HepG2 (cell line): ENCODE measurements around the gene CSNK2B. TPM values are rescaled to one million over a fixed set of nuclear protein-coding genes. Genes with fewer than 3 reads are reported as not detected.

Experiments
- DMAP1 ChIP-seq: IDR thresholded peaks from 2 replicates; pipeline ENCODE4 v1.6.1; 2016
- ELF3 ChIP-seq: IDR thresholded peaks from 2 replicates; pipeline ENCODE4 v1.6.1; 2016; ENCODE audit warnings: missing genetic modification reagents, missing compliant biosample characterization
- ELF4 ChIP-seq: sonication (generic); formaldehyde crosslinking; IDR thresholded peaks from 2 replicates; pipeline ENCODE4 v1.5.0; 2020; ENCODE audit warnings: missing genetic modification reagents, mild to moderate bottlenecking, moderate library complexity, borderline replicate concordance
- ETV5 ChIP-seq: IDR thresholded peaks from 2 replicates; pipeline ENCODE4 v1.6.1; 2018; ENCODE audit warnings: missing biosample characterization, missing genetic modification reagents, inconsistent platforms, borderline replicate concordance
- HHEX ChIP-seq: IDR thresholded peaks from 2 replicates; pipeline ENCODE4 v1.6.1; 2016; ENCODE audit warnings: control low read depth
- MBNL3 ChIP-seq: fragments of 250-450 bp; sonication (Bioruptor Pico); conservative IDR thresholded peaks from 2 replicates; pipeline ENCODE4 v1.8.0; 2022; ENCODE audit warnings: mild to moderate bottlenecking, inconsistent platforms
- MYNN ChIP-seq: sonication (generic); formaldehyde crosslinking; IDR thresholded peaks from 2 replicates; pipeline ENCODE4 v1.4.0; 2020; ENCODE audit warnings: mild to moderate bottlenecking, low read depth, missing genetic modification reagents
- NBN ChIP-seq: fragments of 450-650 bp; conservative IDR thresholded peaks from 2 replicates; pipeline ENCODE4 v1.6.1; 2017
- NFATC3 ChIP-seq: sonication (generic); formaldehyde crosslinking; IDR thresholded peaks from 2 replicates; pipeline ENCODE4 v1.5.1; 2020; ENCODE audit warnings: mild to moderate bottlenecking, missing genetic modification reagents
- NR0B2 ChIP-seq: sonication (generic); formaldehyde crosslinking; IDR thresholded peaks from 2 replicates; pipeline ENCODE4 v1.4.0; 2020; ENCODE audit warnings: mild to moderate bottlenecking, missing genetic modification reagents
- RBM39 ChIP-seq: fragments of 200-400 bp; formaldehyde crosslinking; IDR thresholded peaks from one replicate; pipeline ENCODE4 v1.6.1; 2018; ENCODE audit warnings: antibody characterized with exemption, mild to moderate bottlenecking, low read depth, low read length; ENCODE audit not compliant: poor library complexity, severe bottlenecking
- RFX3 ChIP-seq: IDR thresholded peaks from 2 replicates; pipeline ENCODE4 v1.6.1; 2016; ENCODE audit warnings: missing biosample characterization, missing genetic modification reagents
- RXRA ChIP-seq: sonication (generic); formaldehyde crosslinking; IDR thresholded peaks from 2 replicates; pipeline ENCODE4 v1.5.1; 2020; ENCODE audit warnings: missing genetic modification reagents
- SP5 ChIP-seq: IDR thresholded peaks from 2 replicates; pipeline ENCODE4 v1.6.1; 2016; ENCODE audit warnings: low read depth, borderline replicate concordance
- TBX2 ChIP-seq: sonication (generic); formaldehyde crosslinking; IDR thresholded peaks from 2 replicates; pipeline ENCODE4 v1.5.0; 2020; ENCODE audit warnings: missing genetic modification reagents, mild to moderate bottlenecking, borderline replicate concordance
- TCF12 ChIP-seq, 2 experiments: fragments of 450-650 bp in 1 of 2; sonication (generic) in 1 of 2; formaldehyde crosslinking in 1 of 2; IDR thresholded peaks; 2 replicates each; pipeline versions ENCODE4 v1.6.1 to v1.8.0; 2017 to 2022; ENCODE audit warnings: antibody characterized with exemption in 1 of 2, mild to moderate bottlenecking in 1 of 2, missing genetic modification reagents in 1 of 2, moderate library complexity in 1 of 2
- ZBTB8A ChIP-seq: sonication (generic); formaldehyde crosslinking; IDR thresholded peaks from 2 replicates; pipeline ENCODE4 v1.4.0; 2020; ENCODE audit warnings: mild to moderate bottlenecking, low read depth, missing genetic modification reagents, borderline replicate concordance
- ZNF160 ChIP-seq: sonication (generic); formaldehyde crosslinking; IDR thresholded peaks from 2 replicates; pipeline ENCODE4 v1.8.0; 2022; ENCODE audit warnings: mild to moderate bottlenecking, inconsistent platforms, missing genetic modification reagents
- ZNF326 ChIP-seq: sonication (generic); formaldehyde crosslinking; IDR thresholded peaks from 2 replicates; pipeline ENCODE4 v1.4.0; 2020; ENCODE audit warnings: missing genetic modification reagents, borderline replicate concordance
- ZNF546 ChIP-seq: sonication (generic); formaldehyde crosslinking; conservative IDR thresholded peaks from 2 replicates; pipeline ENCODE4 v1.8.1; 2023; ENCODE audit warnings: mild to moderate bottlenecking, missing genetic modification reagents
- ZNF614 ChIP-seq: IDR thresholded peaks from 2 replicates; pipeline ENCODE4 v1.6.1; 2018; ENCODE audit warnings: missing biosample characterization, missing genetic modification reagents, inconsistent platforms, borderline replicate concordance
- polyA plus RNA-seq, 8 experiments: library from polyadenylated mRNA; depleted of rRNA in 3 of 8; stranded (reverse) in 7 of 8; unstranded in 1 of 8; fragments of >200 nt; fragmentation: Illumina TruSeq in 4 of 8; extraction: Trizol in 4 of 8; gene quantifications; 2 replicates each; pipeline versions ENCODE4 v1.2.1 to v1.2.3, GENCODE V29; 2011 to 2016; ENCODE audit warnings: low read depth in 4 of 8, missing spikeins in 1 of 8, mixed read lengths in 1 of 8; ENCODE audit not compliant: insufficient read depth in 1 of 8
- total RNA-seq, 5 experiments: library from RNA; depleted of rRNA; stranded (reverse); fragments of >200 nt; fragmentation: Illumina TruSeq; extraction: Trizol; gene quantifications; 2 replicates each; pipeline ENCODE4 v1.2.3, GENCODE V29; 2016; ENCODE audit warnings: low read depth in 1 of 5
- TF ChIP-seq, protein P1 (sequence below), 2 experiments: sonication (generic) in 1 of 2; formaldehyde crosslinking in 1 of 2; IDR thresholded peaks; 2 replicates each; pipeline versions ENCODE4 v1.4.0 to v1.6.1; 2016 to 2020; ENCODE audit warnings: borderline replicate concordance in 1 of 2, low read depth in 1 of 2, mild to moderate bottlenecking in 1 of 2, missing genetic modification reagents in 1 of 2

Gene CSNK2B
- total and polyA plus RNA-seq, 2 of the 13 experiments (the other 11 are each of a cell fraction or from before 2014, with no cell fraction given): 111 to 296 TPM

- TF ChIP-seq NFATC3 (CRISPR knock-in tag) (no peak), RFX3 (CRISPR knock-in tag) (no peak), ZBTB8A (CRISPR knock-in tag) (no peak), TCF12 (IDR thresholded peaks at IDR 0.05) (no peak), TCF12 (CRISPR knock-in tag; IDR thresholded peaks at IDR 0.05) (0 out of 2 replicates have a peak, but pooled peaks have one; percentile 1), DMAP1 (CRISPR knock-in tag) (no peak), ELF4 (CRISPR knock-in tag) (0 out of 2 replicates have a peak, but pooled peaks have one; percentile 51), NBN (no peak), MYNN (CRISPR knock-in tag) (no peak), ELF3 (CRISPR knock-in tag) (no peak), HHEX (CRISPR knock-in tag) (no peak), ZNF546 (CRISPR knock-in tag) (peak; percentile 34; the same call in 1 of the 2 replicates), ZNF614 (no peak), SP5 (CRISPR knock-in tag) (no peak), ETV5 (peak; percentile 28; the same call in 1 of the 2 replicates), RBM39 (no peak), ZNF326 (CRISPR knock-in tag) (0 out of 2 replicates have a peak, but pooled peaks have one; percentile 37), TBX2 (CRISPR knock-in tag) (peak; percentile 15; the same call in 1 of the 2 replicates), RXRA (CRISPR knock-in tag) (no peak), MBNL3 (CRISPR knock-in tag) (no peak), NR0B2 (CRISPR knock-in tag) (peak; percentile 14; the same call in 1 of the 2 replicates), ZNF160 (CRISPR knock-in tag) (no peak; the same call in 1 of the 2 replicates)
- TF ChIP-seq, protein P1, sequence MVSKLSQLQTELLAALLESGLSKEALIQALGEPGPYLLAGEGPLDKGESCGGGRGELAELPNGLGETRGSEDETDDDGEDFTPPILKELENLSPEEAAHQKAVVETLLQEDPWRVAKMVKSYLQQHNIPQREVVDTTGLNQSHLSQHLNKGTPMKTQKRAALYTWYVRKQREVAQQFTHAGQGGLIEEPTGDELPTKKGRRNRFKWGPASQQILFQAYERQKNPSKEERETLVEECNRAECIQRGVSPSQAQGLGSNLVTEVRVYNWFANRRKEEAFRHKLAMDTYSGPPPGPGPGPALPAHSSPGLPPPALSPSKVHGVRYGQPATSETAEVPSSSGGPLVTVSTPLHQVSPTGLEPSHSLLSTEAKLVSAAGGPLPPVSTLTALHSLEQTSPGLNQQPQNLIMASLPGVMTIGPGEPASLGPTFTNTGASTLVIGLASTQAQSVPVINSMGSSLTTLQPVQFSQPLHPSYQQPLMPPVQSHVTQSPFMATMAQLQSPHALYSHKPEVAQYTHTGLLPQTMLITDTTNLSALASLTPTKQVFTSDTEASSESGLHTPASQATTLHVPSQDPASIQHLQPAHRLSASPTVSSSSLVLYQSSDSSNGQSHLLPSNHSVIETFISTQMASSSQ (IDR thresholded peaks at IDR 0.05; ENCODE audit: low read depth): no peak
- TF ChIP-seq, protein P1 (CRISPR knock-in tag; IDR thresholded peaks at IDR 0.05; ENCODE audit: borderline replicate concordance): 0 out of 2 replicates have a peak, but pooled peaks have one; percentile 32
Observed at GRCh38 chr6:31659649-31660380, 6.1 kb upstream of the CSNK2B start (continued).
